ENCODE results near the gene TNFRSF11A.

- TF ChIP-seq CTCF (IDR thresholded peaks at IDR 0.05; ENCODE audit: poor library complexity) (no peak), EZH2 (IDR thresholded peaks at IDR 0.05; ENCODE audit: borderline replicate concordance) (no peak), EZH2phosphoT487 (IDR thresholded peaks at IDR 0.05; ENCODE audit: low read depth, severe bottlenecking, unreplicated experiment) (no peak)
Observed at GRCh38 chr18:62398291-62398690, 73.2 kb downstream of the TNFRSF11A start.

All from hepatocyte (in vitro differentiated cells).